HFF-Myc (cell line): ENCODE measurements around the gene CKB.

ENCODE experiments used
- DNase-seq: peaks from one replicate; pipeline ENCODE4 v3.0.0-alpha.2; 2011; ENCODE audit warnings: low read depth; ENCODE audit errors: extremely low read depth
- H3K4me3 ChIP-seq: replicated peaks from 2 replicates; pipeline ENCODE4 v1.5.1; 2011; ENCODE audit warnings: low read depth, mild to moderate bottlenecking, control low read depth, low read length
- TF ChIP-seq, protein P1 (sequence below): IDR thresholded peaks from 2 replicates; pipeline ENCODE4 v1.5.1; 2012; ENCODE audit warnings: mild to moderate bottlenecking, low read depth, low read length, control low read depth; ENCODE audit errors: missing control alignments

CKB gene

DNA sequence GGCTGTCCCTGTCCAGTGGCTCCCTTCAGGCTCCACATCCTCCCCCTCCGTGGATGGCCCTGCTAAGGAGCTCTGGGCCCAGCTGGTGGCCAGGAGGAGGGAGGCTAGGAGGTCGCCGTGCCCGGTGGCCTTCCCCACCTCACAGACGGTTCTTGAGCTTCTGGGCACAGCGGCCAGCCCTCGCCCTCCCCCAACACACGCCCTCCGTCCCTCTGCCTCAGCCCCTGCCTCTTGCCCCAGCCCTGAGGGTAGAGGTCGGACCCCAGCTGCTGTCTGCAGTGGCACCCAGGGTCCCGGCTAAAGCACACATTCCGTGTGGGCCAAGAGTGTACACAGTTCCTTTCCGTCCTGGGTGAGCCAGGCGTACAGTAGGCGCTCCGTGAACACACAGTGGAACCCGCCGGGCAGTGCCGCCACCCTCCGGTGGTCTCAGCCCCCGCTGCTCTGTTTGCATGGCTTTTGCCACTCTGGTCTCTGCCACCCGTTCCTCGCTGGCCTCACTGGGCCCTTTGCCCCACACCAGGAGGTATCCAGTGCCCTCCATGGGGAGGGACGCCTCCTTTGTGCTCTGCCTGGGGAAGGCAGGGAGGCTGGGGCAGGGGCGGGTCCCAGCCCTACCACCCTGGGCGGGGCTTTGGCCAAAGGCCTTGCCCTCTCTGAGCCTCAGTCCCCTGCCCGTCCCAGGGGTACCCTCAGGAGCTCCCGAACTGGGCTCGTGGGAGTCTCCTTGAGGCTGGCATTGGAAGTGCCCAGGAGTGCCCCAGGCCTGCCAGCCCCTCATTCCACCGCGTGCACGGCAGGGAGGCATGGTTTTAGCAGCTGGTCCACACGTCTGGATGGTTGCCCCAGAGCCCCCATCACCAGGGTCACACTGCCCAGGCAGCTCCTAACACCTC, 19.3 kb upstream of the CKB start:
- no peak overlapping the region for H3K4me3 ChIP-seq
- TF ChIP-seq, protein P1, sequence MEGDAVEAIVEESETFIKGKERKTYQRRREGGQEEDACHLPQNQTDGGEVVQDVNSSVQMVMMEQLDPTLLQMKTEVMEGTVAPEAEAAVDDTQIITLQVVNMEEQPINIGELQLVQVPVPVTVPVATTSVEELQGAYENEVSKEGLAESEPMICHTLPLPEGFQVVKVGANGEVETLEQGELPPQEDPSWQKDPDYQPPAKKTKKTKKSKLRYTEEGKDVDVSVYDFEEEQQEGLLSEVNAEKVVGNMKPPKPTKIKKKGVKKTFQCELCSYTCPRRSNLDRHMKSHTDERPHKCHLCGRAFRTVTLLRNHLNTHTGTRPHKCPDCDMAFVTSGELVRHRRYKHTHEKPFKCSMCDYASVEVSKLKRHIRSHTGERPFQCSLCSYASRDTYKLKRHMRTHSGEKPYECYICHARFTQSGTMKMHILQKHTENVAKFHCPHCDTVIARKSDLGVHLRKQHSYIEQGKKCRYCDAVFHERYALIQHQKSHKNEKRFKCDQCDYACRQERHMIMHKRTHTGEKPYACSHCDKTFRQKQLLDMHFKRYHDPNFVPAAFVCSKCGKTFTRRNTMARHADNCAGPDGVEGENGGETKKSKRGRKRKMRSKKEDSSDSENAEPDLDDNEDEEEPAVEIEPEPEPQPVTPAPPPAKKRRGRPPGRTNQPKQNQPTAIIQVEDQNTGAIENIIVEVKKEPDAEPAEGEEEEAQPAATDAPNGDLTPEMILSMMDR: no peak
- no peak for DNase-seq

GRCh38 chr14:103540821-103541708, 18.4 kb upstream of the CKB start:
- H3K4me3 ChIP-seq: no peak overlapping the region
- no peak for DNase-seq
- TF ChIP-seq, protein P1: no peak

GRCh38 chr14:103539056-103539825, 16.6 kb upstream of the CKB start:
- H3K4me3 ChIP-seq: no peak overlapping the region
- DNase-seq: no peak
- TF ChIP-seq, protein P1: no peak

- no peak for DNase-seq
- no peak overlapping the region for H3K4me3 ChIP-seq
- TF ChIP-seq, protein P1: no peak
Observed at GRCh38 chr14:103538291-103539055, 15.8 kb upstream of the CKB start.

DNA sequence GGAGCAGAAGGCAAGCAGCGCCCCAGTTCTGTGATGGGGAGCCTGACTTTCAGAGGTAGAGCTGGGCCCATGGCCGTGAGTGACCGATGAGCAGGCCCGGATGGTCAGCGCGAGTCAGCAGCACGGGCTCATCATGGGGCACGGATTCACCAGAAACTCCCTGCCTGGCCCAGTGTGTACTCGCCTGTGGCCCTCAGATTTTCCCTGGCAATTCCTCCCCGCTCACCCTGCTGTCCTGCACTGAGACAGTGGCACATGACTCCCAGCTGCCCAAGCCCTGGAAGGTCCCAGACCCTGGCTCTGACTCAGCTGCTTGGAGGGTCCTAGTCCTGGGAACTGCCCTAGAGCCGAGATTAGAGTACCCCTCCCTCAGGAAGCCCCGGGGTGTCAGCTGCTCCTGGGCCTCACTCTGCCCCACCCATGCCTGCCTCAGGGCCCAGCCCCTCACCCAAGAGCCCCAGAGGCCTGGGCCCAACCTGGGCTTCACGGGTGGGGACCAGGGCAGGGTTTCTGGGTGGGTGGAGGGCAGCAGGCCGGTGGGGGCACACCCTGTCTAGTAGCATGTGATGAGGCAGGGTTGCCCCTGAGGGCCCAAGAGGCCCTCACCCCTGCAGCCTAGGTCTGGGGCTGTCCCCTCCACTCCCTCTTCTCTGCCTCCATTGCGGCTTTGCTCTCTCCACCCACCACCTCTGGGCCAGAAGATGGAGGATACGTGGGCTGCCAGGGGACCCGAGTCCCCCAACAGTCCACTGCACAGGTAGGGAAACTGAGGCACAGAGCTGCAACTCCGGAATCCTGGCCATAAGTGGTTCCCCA, 14.8 kb upstream of the CKB start:
- TF ChIP-seq, protein P1: no peak
- no peak for DNase-seq
- H3K4me3 ChIP-seq: no peak overlapping the region
